H9 (cell line): ENCODE results near the gene ANKRD12. TPM values are rescaled to one million over a fixed set of nuclear protein-coding genes. Genes with fewer than 3 reads are reported as not detected.

Experiments used
- DNase-seq: peaks from one replicate; pipeline ENCODE4 v3.0.0-alpha.2; 2017
- H2AFZ ChIP-seq: one replicate; pipeline ENCODE4 v1.6.1; 2013; ENCODE audit warnings: mild to moderate bottlenecking, low read length, control low read depth, moderate library complexity
- H2AK5ac ChIP-seq: 2 replicates; pipeline ENCODE4 v1.6.1; 2013; ENCODE audit warnings: low read length, control low read depth, mixed read lengths; ENCODE audit not compliant: insufficient read length
- H2BK120ac ChIP-seq: one replicate; pipeline ENCODE4 v1.6.1; 2013; ENCODE audit warnings: low read depth, mild to moderate bottlenecking, low read length, control low read depth, inconsistent platforms; ENCODE audit not compliant: poor library complexity, severe bottlenecking
- H2BK12ac ChIP-seq: 2 replicates; pipeline ENCODE4 v1.6.1; 2013; ENCODE audit warnings: low read length, control low read depth, mixed read lengths, low read depth; ENCODE audit not compliant: insufficient read length
- H2BK15ac ChIP-seq: 2 replicates; pipeline ENCODE4 v1.6.1; 2013; ENCODE audit warnings: low read depth, low read length, control low read depth
- H2BK20ac ChIP-seq: one replicate; pipeline ENCODE4 v1.6.1; 2013; ENCODE audit warnings: low read depth, mild to moderate bottlenecking, low read length, control low read depth, inconsistent platforms; ENCODE audit not compliant: poor library complexity, severe bottlenecking
- H2BK5ac ChIP-seq: 2 replicates; pipeline ENCODE4 v1.6.1; 2013; ENCODE audit warnings: low read length, control low read depth, mixed read lengths; ENCODE audit not compliant: insufficient read length
- H3K14ac ChIP-seq: 2 replicates; pipeline ENCODE4 v1.6.1; 2013; ENCODE audit warnings: low read length, control low read depth; ENCODE audit not compliant: insufficient read depth
- H3K18ac ChIP-seq: 2 replicates; pipeline ENCODE4 v1.6.1; 2013; ENCODE audit warnings: low read depth, mild to moderate bottlenecking, mixed read lengths, low read length, control low read depth; ENCODE audit not compliant: insufficient read length
- H3K23ac ChIP-seq: 2 replicates; pipeline ENCODE4 v1.6.1; 2013; ENCODE audit warnings: low read length, control low read depth, mixed read lengths, low read depth; ENCODE audit not compliant: insufficient read length
- H3K23me2 ChIP-seq: 2 replicates; pipeline ENCODE4 v1.6.1; 2013; ENCODE audit warnings: low read depth, mild to moderate bottlenecking, mixed read lengths, low read length, control low read depth; ENCODE audit not compliant: insufficient read length, poor library complexity, severe bottlenecking
- H3K27ac ChIP-seq: 2 replicates; pipeline ENCODE4 v1.5.1; 2013; ENCODE audit warnings: low read length, control low read depth, mixed read lengths, low read depth; ENCODE audit not compliant: insufficient read length
- H3K27me3 ChIP-seq: 2 replicates; pipeline ENCODE4 v1.6.1; 2013; ENCODE audit warnings: low read length, control low read depth, inconsistent platforms; ENCODE audit not compliant: insufficient read depth
- H3K4ac ChIP-seq: 2 replicates; pipeline ENCODE4 v1.6.1; 2013; ENCODE audit warnings: low read depth, mild to moderate bottlenecking, control low read depth, inconsistent platforms, low read length, moderate library complexity
- H3K4me1 ChIP-seq: 2 replicates; pipeline ENCODE4 v1.6.1; 2013; ENCODE audit warnings: low read length, control low read depth, inconsistent platforms; ENCODE audit not compliant: insufficient read depth
- H3K4me2 ChIP-seq: 2 replicates; pipeline ENCODE4 v1.6.1; 2013; ENCODE audit warnings: low read length, control low read depth, mixed read lengths; ENCODE audit not compliant: insufficient read length, insufficient read depth
- H3K56ac ChIP-seq: 2 replicates; pipeline ENCODE4 v1.6.1; 2013; ENCODE audit warnings: low read depth, mild to moderate bottlenecking, mixed read lengths, low read length, control low read depth; ENCODE audit not compliant: insufficient read length
- H3K79me1 ChIP-seq: 2 replicates; pipeline ENCODE4 v1.6.1; 2013; ENCODE audit warnings: low read depth, mild to moderate bottlenecking, moderate library complexity, low read length, control low read depth, inconsistent platforms; ENCODE audit not compliant: insufficient read depth, poor library complexity, severe bottlenecking
- H3K79me2 ChIP-seq: 2 replicates; pipeline ENCODE4 v1.6.1; 2013; ENCODE audit warnings: low read length, control low read depth, inconsistent platforms; ENCODE audit not compliant: insufficient read depth
- H3K9ac ChIP-seq: 2 replicates; pipeline ENCODE4 v1.6.1; 2013; ENCODE audit warnings: low read length, control low read depth, mixed read lengths; ENCODE audit not compliant: insufficient read length; ENCODE audit errors: extremely low read depth
- H3K9me3 ChIP-seq: one replicate; pipeline ENCODE4 v1.6.1; 2013; ENCODE audit warnings: low read depth, low read length, inconsistent platforms; ENCODE audit not compliant: control insufficient read depth
- H3T11ph ChIP-seq: one replicate; pipeline ENCODE4 v1.6.1; 2013; ENCODE audit warnings: mild to moderate bottlenecking, low read length, control low read depth, inconsistent platforms
- H4K20me1 ChIP-seq: one replicate; pipeline ENCODE4 v1.6.1; 2013; ENCODE audit not compliant: control insufficient read depth, insufficient read length, insufficient read depth
- H4K5ac ChIP-seq: 2 replicates; pipeline ENCODE4 v1.6.1; 2013; ENCODE audit warnings: low read depth, mild to moderate bottlenecking, mixed read lengths, low read length, control low read depth; ENCODE audit not compliant: insufficient read length
- H4K8ac ChIP-seq: replicated peaks from 2 replicates; pipeline ENCODE4 v1.6.1; 2013; ENCODE audit warnings: low read length, control low read depth, mixed read lengths, low read depth; ENCODE audit not compliant: insufficient read length
- H4K91ac ChIP-seq: 2 replicates; pipeline ENCODE4 v1.6.1; 2013; ENCODE audit warnings: low read depth, mild to moderate bottlenecking, moderate library complexity, mixed read lengths, low read length, control low read depth; ENCODE audit not compliant: insufficient read length
- H3K27ac Mint-ChIP-seq, 3 experiments: 2 replicates in 2 of 3; 3 replicates in 1 of 3; pipeline ENCODE4 v1.8.0; 2020 to 2021; ENCODE audit warnings: mixed read lengths in 3 of 3, mild to moderate bottlenecking in 1 of 3, moderate library complexity in 1 of 3
- H3K27me3 Mint-ChIP-seq: 2 replicates; pipeline ENCODE4 v1.8.0; 2021; ENCODE audit warnings: low read depth, mild to moderate bottlenecking, moderate library complexity, mixed read lengths
- H3K36me3 Mint-ChIP-seq, 3 experiments: 2 replicates in 2 of 3; 3 replicates in 1 of 3; pipeline ENCODE4 v1.8.0; 2020 to 2021; ENCODE audit warnings: low read depth in 3 of 3, mixed read lengths in 3 of 3; ENCODE audit not compliant: insufficient read depth in 1 of 3
- H3K4me1 Mint-ChIP-seq, 2 experiments: 2 replicates each; pipeline ENCODE4 v1.8.0; 2020; ENCODE audit warnings: mixed read lengths in 2 of 2
- H3K4me3 Mint-ChIP-seq, 2 experiments: 2 replicates in 1 of 2; 3 replicates in 1 of 2; pipeline ENCODE4 v1.8.0; 2020 to 2021; ENCODE audit warnings: mild to moderate bottlenecking in 2 of 2, mixed read lengths in 2 of 2, moderate library complexity in 1 of 2
- H3K9me3 Mint-ChIP-seq, 2 experiments: 2 replicates in 1 of 2; 3 replicates in 1 of 2; pipeline ENCODE4 v1.8.0; 2020; ENCODE audit warnings: mild to moderate bottlenecking in 2 of 2, mixed read lengths in 2 of 2, moderate library complexity in 1 of 2
- CTCF ChIP-seq: fragments of 200-600 bp; sonication (generic); conservative IDR thresholded peaks from 3 replicates; pipeline ENCODE4 v1.8.0; 2021; ENCODE audit warnings: antibody characterized with exemption, mild to moderate bottlenecking
- WGBS: extraction: QIAGEN DNeasy Blood & Tissue Kit; methylation state at CpG from one replicate; pipeline ENCODE4 v1.1.7; 2013; ENCODE audit warnings: missing lambda C conversion rate, low lambda C conversion rate, mixed read lengths; ENCODE audit not compliant: insufficient read length; ENCODE audit errors: extremely low coverage; 5-methylcytosine and 5-hydroxymethylcytosine counted together
- total RNA-seq: library from RNA; stranded (reverse); gene quantifications from 2 replicates; pipeline ENCODE4 v1.2.1, GENCODE V29; 2021

Gene ANKRD12
- total RNA-seq, 1 experiment from 2014 or later = 38.9 TPM

- Histone ChIP-seq H3K4ac (no peak overlapping the region), H2BK12ac (no peak overlapping the region), H3K79me1 (peaks cover 3% of the 10 kb centered on the region), H3K14ac (no peak overlapping the region), H3K79me2 (no peaks in the 10 kb centered on the region; the same call in 1 of the 2 replicates), H4K8ac (no peak overlapping the region), H3K23me2 (no peaks in the 10 kb centered on the region), H3K4me1 (no peaks in the 10 kb centered on the region), H3K56ac (no peak overlapping the region), H3K23ac (no peak overlapping the region), H3K27me3 (no peaks in the 10 kb centered on the region), H2AFZ (no peak overlapping the region), H3K18ac (no peak overlapping the region), H4K20me1 (no peaks in the 10 kb centered on the region), H4K91ac (no peak overlapping the region), H3K4me2 (no peak overlapping the region), H2BK20ac (no peak overlapping the region), H3K9ac (no peak overlapping the region), H3K27ac (no peak overlapping the region), H2BK120ac (no peak overlapping the region), H2AK5ac (no peak overlapping the region), H3K9me3 (no peaks in the 10 kb centered on the region), H4K5ac (no peak overlapping the region), H2BK5ac (no peak overlapping the region), H2BK15ac (no peak overlapping the region), H3T11ph (no peak overlapping the region)
- H3K27me3 Mint-ChIP-seq = no peaks in the 10 kb centered on the region
- H3K4me1 Mint-ChIP-seq = peaks cover 12 to 15% of the 10 kb centered on the region in 2 experiments
- no peaks in the 10 kb centered on the region; a peak in 1 of 7 replicates for H3K36me3 Mint-ChIP-seq
- H3K27ac Mint-ChIP-seq = peak overlapping the region in 1 of 3 experiments; percentile 57; a peak in 3 of 7 replicates
- DNase-seq = peak; percentile 31
- WGBS = no CpG with 5 or more reads among the region's 1 CpG
- H3K9me3 Mint-ChIP-seq = no peaks in the 10 kb centered on the region
- peak; percentile 72 for TF ChIP-seq CTCF
- no peak overlapping the region for H3K4me3 Mint-ChIP-seq
Observed at GRCh38 chr18:9147440-9148202, 11.0 kb downstream of the ANKRD12 start.
